ENCODE results near the gene SELENOV. TPM values are rescaled to one million over a fixed set of nuclear protein-coding genes. Genes with fewer than 3 reads are reported as not detected.

SELENOV gene
- polyA plus RNA-seq, 3 donors = not detected

DNA sequence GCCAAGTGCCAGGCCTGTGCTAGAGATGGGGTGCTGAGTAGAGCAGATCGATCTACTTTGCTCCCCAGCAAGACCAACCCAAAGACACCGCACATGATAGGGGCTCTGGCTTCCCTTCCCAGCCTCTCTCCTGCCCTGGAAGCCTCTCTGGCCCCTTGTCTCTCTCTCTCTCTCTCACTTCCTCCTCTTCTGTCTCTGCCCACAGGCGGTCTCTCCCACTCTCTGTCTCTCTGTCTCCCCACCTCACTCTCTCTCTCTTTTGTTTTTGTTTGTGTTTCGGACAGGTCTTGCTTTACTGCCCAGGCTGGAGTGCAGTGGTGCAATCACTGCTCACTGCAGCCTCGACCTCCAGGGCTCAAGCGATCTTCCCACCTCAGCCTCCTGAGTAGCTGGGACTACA is 1.3 kb downstream of the SELENOV start:
- Histone ChIP-seq H2AFZ (ENCODE audit: insufficient read depth, low read depth, low read length, poor library complexity, severe bottlenecking) (peak overlapping the region; percentile 22), H3K27ac (ENCODE audit: low read depth in 1 of 2, low read length in 2 of 2) (no peak overlapping the region), H3K4me3 (replicated peaks in 1 of 3; ENCODE audit: low read depth in 2 of 3, low read length in 3 of 3) (no peak overlapping the region), H3K4me2 (replicated peaks; ENCODE audit: extremely low read depth, low read length, poor library complexity, severe bottlenecking) (no peak overlapping the region), H3K9me3 (replicated peaks in 1 of 2; ENCODE audit: control insufficient read depth in 1 of 2, insufficient read depth in 1 of 2, low read length in 2 of 2) (peaks cover 11 to 16% of the 10 kb centered on the region in 2 donors), H3K36me3 (replicated peaks in 1 of 2; ENCODE audit: control insufficient read depth in 1 of 2, insufficient read depth in 2 of 2, low read length in 2 of 2) (no peaks in the 10 kb centered on the region), H3K27me3 (ENCODE audit: control insufficient read depth in 2 of 2, insufficient read depth in 2 of 2, low read length in 2 of 2) (peaks cover 34 to 61% of the 10 kb centered on the region in 2 donors), H3K4me1 (ENCODE audit: control insufficient read depth in 1 of 2, insufficient read depth in 2 of 2, low read length in 2 of 2) (peaks cover 0 to 10% of the 10 kb centered on the region in 2 donors), H3K79me2 (ENCODE audit: insufficient read depth, low read length) (no peaks in the 10 kb centered on the region), H3K9ac (ENCODE audit: insufficient read depth, low read length, poor library complexity, severe bottlenecking) (no peak overlapping the region), H4K20me1 (ENCODE audit: insufficient read depth, low read length) (no peaks in the 10 kb centered on the region)
- H3K4me1 Mint-ChIP-seq = peaks cover 12% of the 10 kb centered on the region
- H3K36me3 Mint-ChIP-seq = no peaks in the 10 kb centered on the region
- WGBS (ENCODE audit: insufficient coverage) = 35% methylated on average over 5 of the region's 6 CpGs
- TF ChIP-seq CTCF (IDR thresholded peaks at IDR 0.05) = no peak
- H3K27ac Mint-ChIP-seq = no peak overlapping the region
- peaks cover 0 to 26% (median 15%) of the 10 kb centered on the region in 7 donors for H3K9me3 Mint-ChIP-seq
- peak overlapping the region in 1 of 2 donors; percentile 68 for H3K4me3 Mint-ChIP-seq
- no peak for DNase-seq
- peaks cover 71 to 75% (median 71%) of the 10 kb centered on the region in 3 donors for H3K27me3 Mint-ChIP-seq (ENCODE audit: low read depth in 3 of 3)
- intact Hi-C loops (cut with micrococcal nuclease) = no loop called here

DNA sequence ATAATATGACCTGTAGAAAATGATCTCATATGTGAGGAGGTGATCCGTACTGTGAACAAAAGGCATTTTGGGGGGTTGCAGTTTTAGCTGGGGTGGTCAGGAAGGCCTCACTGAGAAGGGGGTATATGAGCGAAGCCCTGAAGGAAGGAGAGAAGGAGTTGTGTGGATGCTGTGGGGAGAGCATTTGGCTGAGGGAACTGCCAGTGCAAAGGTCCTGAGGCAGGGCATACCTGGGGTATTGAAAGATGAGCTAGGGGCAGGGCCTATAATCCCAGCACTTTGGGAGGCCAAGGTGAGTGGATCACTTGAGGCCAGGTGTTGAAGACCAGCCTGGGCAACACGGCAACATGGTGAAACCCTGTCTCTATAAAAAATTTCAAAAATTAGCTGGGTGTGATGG is 2.5 kb downstream of the SELENOV start:
- Mint-ChIP-seq H3K27ac (no peak overlapping the region), H3K27me3 (ENCODE audit: low read depth in 3 of 3) (peaks cover 63 to 69% (median 67%) of the 10 kb centered on the region in 3 donors), H3K4me3 (peak overlapping the region in 1 of 2 donors; percentile 56), H3K4me1 (peaks cover 12% of the 10 kb centered on the region), H3K9me3 (peaks cover 0 to 22% (median 13%) of the 10 kb centered on the region in 7 donors), H3K36me3 (no peaks in the 10 kb centered on the region)
- Histone ChIP-seq H3K36me3 (replicated peaks in 1 of 2; ENCODE audit: control insufficient read depth in 1 of 2, insufficient read depth in 2 of 2, low read length in 2 of 2) (no peaks in the 10 kb centered on the region), H3K4me1 (ENCODE audit: control insufficient read depth in 1 of 2, insufficient read depth in 2 of 2, low read length in 2 of 2) (peaks cover 0 to 10% of the 10 kb centered on the region in 2 donors), H3K4me2 (replicated peaks; ENCODE audit: extremely low read depth, low read length, poor library complexity, severe bottlenecking) (no peak overlapping the region), H3K27me3 (ENCODE audit: control insufficient read depth in 2 of 2, insufficient read depth in 2 of 2, low read length in 2 of 2) (peaks cover 34 to 56% of the 10 kb centered on the region in 2 donors), H3K4me3 (replicated peaks in 1 of 3; ENCODE audit: low read depth in 2 of 3, low read length in 3 of 3) (no peak overlapping the region), H3K9ac (ENCODE audit: insufficient read depth, low read length, poor library complexity, severe bottlenecking) (no peak overlapping the region), H2AFZ (ENCODE audit: insufficient read depth, low read depth, low read length, poor library complexity, severe bottlenecking) (no peak overlapping the region), H3K27ac (ENCODE audit: low read depth in 1 of 2, low read length in 2 of 2) (no peak overlapping the region), H4K20me1 (ENCODE audit: insufficient read depth, low read length) (no peaks in the 10 kb centered on the region), H3K79me2 (ENCODE audit: insufficient read depth, low read length) (no peaks in the 10 kb centered on the region), H3K9me3 (replicated peaks in 1 of 2; ENCODE audit: control insufficient read depth in 1 of 2, insufficient read depth in 1 of 2, low read length in 2 of 2) (peaks cover 11 to 16% of the 10 kb centered on the region in 2 donors)
- 54% methylated on average over 3 of the region's 3 CpGs for WGBS (ENCODE audit: insufficient coverage)
- no peak for DNase-seq
- intact Hi-C loops (cut with micrococcal nuclease) = no loop called here
- TF ChIP-seq CTCF (IDR thresholded peaks at IDR 0.05) = no peak
